ENCODE data around the gene ITFG1. TPM values are rescaled to one million over a fixed set of nuclear protein-coding genes. Genes with fewer than 3 reads are reported as not detected.

Gene ITFG1
- polyA plus RNA-seq (ENCODE audit: insufficient read length), result 78.5 TPM

- DNase-seq (ENCODE audit: low read depth), result peak; percentile 52
Measured at GRCh38 chr16:47460711-47461597, at the start of gene ITFG1, which contains the start of gene PHKB. TSS of gene ITFG1 (minus strand) at chr16:47461063. CDS start at chr16:47461045, 18 bp downstream. TSS of gene PHKB (plus strand) at chr16:47461331. CDS start at chr16:47461351, 20 bp downstream.

- DNase-seq (ENCODE audit: low read depth), result no peak
Measured at GRCh38 chr16:47507701-47508100, 46.8 kb upstream of the ITFG1 start.

GRCh38 chr16:47506800-47507199, 45.9 kb upstream of the ITFG1 start:
- DNase-seq (ENCODE audit: low read depth), result no peak

- no peak for DNase-seq (ENCODE audit: low read depth)
Measured at GRCh38 chr16:47504599-47504998, 43.7 kb upstream of the ITFG1 start.

- DNase-seq (ENCODE audit: low read depth), result no peak
Measured at GRCh38 chr16:47503936-47504335, 43.1 kb upstream of the ITFG1 start.

GRCh38 chr16:47499700-47500264, 38.9 kb upstream of the ITFG1 start:
- no peak for DNase-seq (ENCODE audit: low read depth)

GRCh38 chr16:47499080-47499699, 38.3 kb upstream of the ITFG1 start:
- no peak for DNase-seq (ENCODE audit: low read depth)

GRCh38 chr16:47493381-47494337, 32.8 kb upstream of the ITFG1 start:
- DNase-seq (ENCODE audit: low read depth), result no peak

GRCh38 chr16:47492428-47493377, 31.8 kb upstream of the ITFG1 start:
- DNase-seq (ENCODE audit: low read depth), result peak; percentile 22

GRCh38 chr16:47492036-47492427, 31.2 kb upstream of the ITFG1 start:
- DNase-seq (ENCODE audit: low read depth), result no peak

- no peak for DNase-seq (ENCODE audit: low read depth)
Measured at GRCh38 chr16:47490471-47490870, 29.6 kb upstream of the ITFG1 start.

- no peak for DNase-seq (ENCODE audit: low read depth)
Measured at GRCh38 chr16:47488051-47488450, 27.2 kb upstream of the ITFG1 start.

- DNase-seq (ENCODE audit: low read depth), result no peak
Measured at GRCh38 chr16:47486856-47487255, 26.0 kb upstream of the ITFG1 start.

GRCh38 chr16:47483616-47484015, 22.8 kb upstream of the ITFG1 start:
- DNase-seq (ENCODE audit: low read depth), result no peak

- DNase-seq (ENCODE audit: low read depth), result no peak
Measured at GRCh38 chr16:47481698-47482374, 21.0 kb upstream of the ITFG1 start.

- no peak for DNase-seq (ENCODE audit: low read depth)
Measured at GRCh38 chr16:47480410-47480809, 19.5 kb upstream of the ITFG1 start.

GRCh38 chr16:47477679-47478078, 16.8 kb upstream of the ITFG1 start:
- no peak for DNase-seq (ENCODE audit: low read depth)

GRCh38 chr16:47476654-47477345, 15.9 kb upstream of the ITFG1 start:
- no peak for DNase-seq (ENCODE audit: low read depth)

GRCh38 chr16:47475786-47476185, 14.9 kb upstream of the ITFG1 start:
- DNase-seq (ENCODE audit: low read depth), result no peak

Measured in forelimb muscle (tissue), 1 donor.